ENCODE measurements around the gene MAP3K19.

- TF ChIP-seq GATA2 (IDR thresholded peaks at IDR 0.05; ENCODE audit: low read depth, low read length) (no peak), GATA3 (IDR thresholded peaks at IDR 0.05; ENCODE audit: low read depth, low read length) (no peak)
Observed at GRCh38 chr2:134980639-134981038, 66.6 kb downstream of the MAP3K19 start.
